Neural progenitor cell (in vitro differentiated cells): ENCODE results near the gene KIF3B.

Source experiments
- CTCF ChIP-seq: fragments of 200-600 bp; sonication (generic); IDR thresholded peaks from 2 replicates; pipeline ENCODE4 v1.5.1; 2017; ENCODE audit warnings: antibody characterized with exemption, mild to moderate bottlenecking
- EZH2 ChIP-seq: fragments of 200-600 bp; sonication (generic); IDR thresholded peaks from 2 replicates; pipeline ENCODE4 v1.6.1; 2017; ENCODE audit warnings: antibody characterized with exemption, mild to moderate bottlenecking, moderate library complexity

- no peak for TF ChIP-seq EZH2
- no peak for TF ChIP-seq CTCF
These were observed 41.6 kb downstream of the KIF3B start for GRCh38 chr20:32319100-32319499.
